ENCODE data around the gene SLC8A3.

DNA sequence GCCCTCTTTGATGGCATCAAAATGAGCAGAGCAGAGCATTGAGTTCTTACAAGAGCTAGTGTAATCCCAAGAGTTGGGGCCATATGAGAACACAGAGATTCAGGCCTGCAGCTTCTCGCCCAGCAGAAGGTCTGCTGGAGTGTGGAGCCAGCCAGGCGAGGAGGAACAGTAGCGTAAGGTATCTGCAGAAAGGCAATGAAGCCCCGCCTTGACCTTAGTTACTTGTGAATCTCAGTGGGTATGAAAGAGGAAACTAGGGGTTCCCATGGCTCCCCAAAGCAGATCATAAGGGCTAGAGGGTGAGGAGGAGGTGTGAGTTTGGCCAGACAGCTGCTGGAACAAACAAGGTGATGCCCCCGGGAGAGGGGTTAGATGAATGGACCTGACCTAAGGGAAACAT lies 49.4 kb downstream of the SLC8A3 start:
- no peak for TF ChIP-seq CTCF (IDR thresholded peaks at IDR 0.05)
- no peak for TF ChIP-seq POLR2A (IDR thresholded peaks at IDR 0.05)
